ENCODE measurements around the gene PDIA5.
"Not testable (repeated sequence)": the region's sequence is repeated elsewhere in the genome, so short reads cannot be mapped to it uniquely, and the experiment has no call there.

The PDIA5 gene

DNA sequence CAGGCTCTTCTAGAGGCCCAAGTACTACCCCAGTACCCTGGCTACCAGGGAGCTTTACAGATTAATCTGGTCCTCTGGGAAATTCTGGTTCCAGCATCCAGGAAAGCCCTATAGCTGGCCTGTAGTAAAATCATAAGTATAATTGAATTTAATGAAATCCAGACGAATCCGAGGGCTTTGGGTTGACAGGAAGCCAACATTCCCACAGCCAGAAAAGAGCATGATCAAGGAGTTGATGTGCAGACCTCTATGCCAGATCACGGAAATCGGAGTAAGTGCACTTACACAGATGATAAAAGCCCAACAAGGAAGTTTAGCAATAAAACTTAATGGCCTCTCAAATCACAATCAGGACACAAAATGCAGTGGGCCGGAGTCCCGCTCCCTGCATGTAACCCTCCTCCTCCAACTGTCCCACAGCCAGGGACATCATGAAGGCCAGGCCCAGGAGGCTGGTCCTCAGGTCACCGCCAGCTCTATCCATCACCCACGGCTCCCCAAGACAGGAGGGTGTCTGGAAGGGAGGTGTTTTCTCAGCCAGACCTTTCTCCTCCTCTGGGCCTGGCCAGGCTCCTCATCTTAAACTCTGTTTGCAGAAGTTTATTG is 72.1 kb downstream of the PDIA5 start:
- Mint-ChIP-seq H3K27ac (no peak overlapping the region), H3K36me3 (no peaks in the 10 kb centered on the region), H3K4me3 (no peak overlapping the region), H3K27me3 (no peaks in the 10 kb centered on the region), H3K9me3 (no peaks in the 10 kb centered on the region), H3K4me1 (no peaks in the 10 kb centered on the region)
- CTCF ChIA-PET: no interaction called here
- DNase-seq: no peak

DNA sequence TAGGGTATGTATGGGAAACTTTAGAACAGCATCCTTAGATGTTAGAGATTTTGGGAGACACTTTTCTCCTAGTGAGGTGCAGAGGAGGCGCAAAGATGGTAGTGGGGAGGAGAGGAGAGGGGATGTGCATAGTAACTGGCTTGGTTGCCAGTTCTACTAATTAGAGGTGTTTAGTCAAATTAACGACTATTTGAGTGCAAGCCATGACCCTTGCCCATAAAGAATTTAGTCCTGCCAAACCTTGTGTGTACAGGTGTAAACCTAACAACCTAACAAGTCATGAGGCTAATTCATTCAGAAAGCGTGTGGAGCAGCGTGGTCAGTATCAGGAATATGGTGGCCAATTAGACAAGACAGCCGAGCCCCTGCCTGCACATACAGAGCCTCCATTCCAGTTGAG is 72.7 kb downstream of the PDIA5 start:
- H3K27me3 Mint-ChIP-seq: no peaks in the 10 kb centered on the region
- DNase-seq: no peak
- H3K9me3 Mint-ChIP-seq: no peaks in the 10 kb centered on the region
- no peak overlapping the region for H3K27ac Mint-ChIP-seq
- no peak overlapping the region for H3K4me3 Mint-ChIP-seq
- H3K4me1 Mint-ChIP-seq: no peaks in the 10 kb centered on the region
- CTCF ChIA-PET: no interaction called here
- no peaks in the 10 kb centered on the region for H3K36me3 Mint-ChIP-seq

DNA sequence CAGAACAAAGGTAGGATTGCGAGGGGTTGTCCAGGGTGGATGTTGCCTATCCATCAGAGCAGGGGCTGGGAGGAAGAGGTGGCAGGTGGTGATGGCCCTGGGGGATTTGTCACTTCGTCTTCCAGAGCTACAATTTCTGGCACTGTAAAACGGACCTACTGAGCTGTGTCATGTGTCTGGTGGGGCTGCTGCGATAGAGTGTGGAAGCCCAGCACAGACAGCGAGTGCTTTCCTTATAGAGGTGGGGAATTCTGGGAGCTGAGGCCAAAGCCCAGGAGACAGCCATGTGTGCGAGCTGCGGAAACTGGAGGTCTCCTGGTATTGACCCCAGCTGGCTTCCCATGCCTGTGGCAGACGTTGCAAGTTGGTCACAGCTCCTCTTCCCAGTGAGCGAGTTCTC is 73.7 kb downstream of the PDIA5 start:
- Mint-ChIP-seq H3K4me1 (no peaks in the 10 kb centered on the region), H3K36me3 (peaks cover 1% of the 10 kb centered on the region), H3K4me3 (no peak overlapping the region), H3K9me3 (no peaks in the 10 kb centered on the region), H3K27me3 (no peaks in the 10 kb centered on the region), H3K27ac (no peak overlapping the region)
- no peak for DNase-seq
- CTCF ChIA-PET: no interaction called here

DNA sequence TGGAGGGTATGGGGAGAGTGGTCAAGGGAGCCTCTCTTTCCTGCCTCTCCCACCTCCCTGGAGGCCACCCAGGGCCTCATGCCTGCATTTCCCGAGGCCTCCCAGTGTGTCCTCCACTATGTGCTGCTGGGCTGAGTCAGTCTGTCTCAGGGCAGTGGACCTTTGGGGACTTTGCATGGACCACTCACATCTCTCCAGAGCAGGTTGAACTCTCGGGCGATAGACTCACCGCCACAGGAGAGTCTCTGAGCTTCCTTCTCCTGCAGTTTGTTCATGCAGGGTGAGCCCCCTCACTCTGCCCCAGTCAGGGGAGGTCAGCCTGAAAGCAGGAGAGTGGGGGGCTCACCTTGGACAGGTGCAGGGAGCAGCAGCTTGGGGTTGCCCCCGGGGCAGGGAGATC is 74.5 kb downstream of the PDIA5 start:
- no peaks in the 10 kb centered on the region for H3K27me3 Mint-ChIP-seq
- peaks cover 5% of the 10 kb centered on the region for H3K36me3 Mint-ChIP-seq
- no peak for DNase-seq
- no peaks in the 10 kb centered on the region for H3K9me3 Mint-ChIP-seq
- no peaks in the 10 kb centered on the region for H3K4me1 Mint-ChIP-seq
- CTCF ChIA-PET: no interaction called here
- no peak overlapping the region for H3K4me3 Mint-ChIP-seq
- no peak overlapping the region for H3K27ac Mint-ChIP-seq

DNA sequence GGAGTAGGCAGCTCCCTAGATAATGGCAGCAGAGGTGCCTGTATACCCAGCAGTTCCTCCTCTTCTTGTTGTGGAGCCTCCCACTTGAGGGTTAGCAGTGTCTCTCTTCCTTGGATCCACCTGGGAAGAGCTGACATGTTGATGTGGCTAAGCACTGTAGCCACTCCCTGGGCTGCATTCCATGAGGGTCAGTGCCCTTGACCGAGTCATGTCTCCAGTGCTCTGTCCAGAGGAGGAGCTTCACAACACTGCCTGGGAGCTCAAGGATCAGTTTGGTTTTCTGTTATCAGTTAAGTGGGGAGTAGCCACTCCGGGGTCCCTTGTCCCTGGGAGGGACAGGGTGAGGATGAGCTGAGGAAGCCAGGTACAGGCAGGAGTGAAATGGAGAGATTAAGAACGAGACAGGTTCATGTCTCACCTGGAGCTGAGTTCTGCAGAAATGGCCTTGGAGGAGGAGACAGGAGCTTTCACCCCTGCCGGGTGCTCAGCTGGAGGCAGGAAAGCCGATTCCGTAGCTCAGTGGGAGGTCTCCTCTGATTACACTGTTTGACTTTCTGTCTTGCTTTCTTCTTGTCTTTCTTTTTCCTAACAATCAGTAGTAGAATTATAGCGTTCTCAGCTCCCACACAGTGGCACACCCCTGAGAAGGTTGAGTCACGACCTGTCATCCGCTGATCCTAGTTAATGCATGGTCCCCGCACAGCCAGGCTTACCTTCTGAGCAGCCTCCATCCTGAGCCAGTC is 77.0 kb downstream of the PDIA5 start:
- Mint-ChIP-seq H3K27ac (no peak overlapping the region), H3K9me3 (peaks cover 1% of the 10 kb centered on the region), H3K27me3 (no peaks in the 10 kb centered on the region), H3K4me1 (no peaks in the 10 kb centered on the region), H3K4me3 (no peak overlapping the region), H3K36me3 (peaks cover 15% of the 10 kb centered on the region)
- no peak for DNase-seq
- CTCF ChIA-PET: no interaction called here

DNA sequence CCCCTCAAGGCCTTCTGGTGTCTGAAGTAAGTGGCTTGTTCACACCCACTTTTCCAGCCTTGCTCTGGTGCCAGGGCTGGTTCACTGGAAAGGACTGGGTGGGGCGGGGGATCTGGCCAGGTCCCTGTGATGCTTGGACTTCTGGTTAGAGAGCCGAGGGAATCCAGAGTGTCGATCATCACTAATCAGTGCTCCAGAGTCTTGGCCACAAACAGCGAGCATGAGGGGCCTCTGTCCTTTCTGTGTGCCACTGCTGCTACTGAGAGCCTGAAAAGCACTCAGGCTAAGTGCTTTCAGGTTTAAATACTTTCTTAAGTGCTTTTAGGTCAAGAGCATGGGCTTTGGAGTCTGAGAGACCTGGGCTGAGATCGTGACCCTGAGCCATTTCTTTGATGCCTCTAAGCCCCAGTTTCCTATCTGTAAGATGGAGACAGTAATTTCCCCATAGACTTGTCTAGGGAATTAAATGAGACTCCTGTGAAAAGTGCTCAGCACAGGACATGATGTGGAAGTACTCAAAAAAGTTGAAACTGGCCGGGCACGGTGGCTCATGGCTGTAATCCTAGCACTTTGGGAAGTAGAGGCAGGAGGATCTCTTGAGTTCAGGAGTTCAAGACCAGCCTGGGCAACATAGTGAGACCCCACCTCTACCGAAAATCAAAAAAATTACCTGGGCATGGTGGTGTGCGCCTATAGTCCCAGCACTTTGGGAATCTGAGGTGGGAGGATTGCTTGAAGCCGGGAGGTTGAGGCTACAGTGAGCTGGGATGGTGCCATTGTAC is 81.1 kb downstream of the PDIA5 start:
- peaks cover 50% of the 10 kb centered on the region for H3K36me3 Mint-ChIP-seq
- CTCF ChIA-PET: no interaction called here
- H3K27me3 Mint-ChIP-seq: no peaks in the 10 kb centered on the region
- H3K4me3 Mint-ChIP-seq: no peak overlapping the region
- DNase-seq: no peak
- no peak overlapping the region for H3K27ac Mint-ChIP-seq
- no peaks in the 10 kb centered on the region for H3K4me1 Mint-ChIP-seq
- H3K9me3 Mint-ChIP-seq: peaks cover 26% of the 10 kb centered on the region

DNA sequence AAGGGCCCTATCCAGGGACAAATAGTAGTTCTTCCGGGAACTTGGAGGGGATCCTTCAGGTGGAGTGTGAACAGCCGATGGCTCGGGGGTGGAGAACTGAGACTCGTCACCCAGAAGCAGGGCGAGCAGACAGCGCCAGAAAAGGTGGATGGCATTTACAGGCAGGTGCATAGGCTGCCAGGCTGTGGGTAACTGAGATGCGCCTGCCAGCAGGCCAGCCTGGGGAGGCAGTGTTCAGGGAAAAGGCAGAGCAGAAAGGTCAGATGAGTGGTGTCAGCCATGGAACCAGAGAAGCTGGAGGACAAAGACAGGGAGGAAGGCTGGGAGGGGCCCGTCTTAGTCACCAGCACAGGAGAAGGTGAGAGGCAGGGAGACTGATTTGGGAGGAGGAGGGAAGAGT is 81.9 kb downstream of the PDIA5 start:
- peaks cover 26% of the 10 kb centered on the region for H3K9me3 Mint-ChIP-seq
- CTCF ChIA-PET: no interaction called here
- peak overlapping the region; percentile 25 for H3K27ac Mint-ChIP-seq
- no peaks in the 10 kb centered on the region for H3K4me1 Mint-ChIP-seq
- H3K36me3 Mint-ChIP-seq: peaks cover 50% of the 10 kb centered on the region
- H3K27me3 Mint-ChIP-seq: no peaks in the 10 kb centered on the region
- no peak overlapping the region for H3K4me3 Mint-ChIP-seq
- no peak for DNase-seq

DNA sequence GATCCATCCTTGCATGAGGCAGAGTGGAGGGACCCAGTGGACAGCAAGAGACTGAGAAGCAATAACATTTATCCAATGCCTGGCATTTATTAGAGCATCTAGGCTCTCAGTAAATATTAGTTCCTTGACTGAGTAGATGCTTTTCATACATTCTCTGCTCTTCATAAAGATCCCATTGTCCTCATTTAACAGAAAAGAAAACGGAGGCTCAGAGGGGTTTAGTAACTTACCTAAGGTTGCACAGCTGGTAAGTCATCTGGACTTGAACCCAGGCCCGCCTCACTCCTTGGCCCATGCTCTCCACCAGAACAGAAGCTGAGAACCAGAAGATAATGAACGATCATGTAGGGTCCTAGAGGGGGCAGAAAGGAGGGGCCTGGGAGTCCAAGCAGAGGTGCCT is 82.7 kb downstream of the PDIA5 start:
- Mint-ChIP-seq H3K4me1 (no peaks in the 10 kb centered on the region), H3K27ac (no peak overlapping the region), H3K36me3 (peaks cover 50% of the 10 kb centered on the region), H3K27me3 (no peaks in the 10 kb centered on the region), H3K4me3 (no peak overlapping the region), H3K9me3 (peaks cover 26% of the 10 kb centered on the region)
- CTCF ChIA-PET: no interaction called here
- DNase-seq: no peak

DNA sequence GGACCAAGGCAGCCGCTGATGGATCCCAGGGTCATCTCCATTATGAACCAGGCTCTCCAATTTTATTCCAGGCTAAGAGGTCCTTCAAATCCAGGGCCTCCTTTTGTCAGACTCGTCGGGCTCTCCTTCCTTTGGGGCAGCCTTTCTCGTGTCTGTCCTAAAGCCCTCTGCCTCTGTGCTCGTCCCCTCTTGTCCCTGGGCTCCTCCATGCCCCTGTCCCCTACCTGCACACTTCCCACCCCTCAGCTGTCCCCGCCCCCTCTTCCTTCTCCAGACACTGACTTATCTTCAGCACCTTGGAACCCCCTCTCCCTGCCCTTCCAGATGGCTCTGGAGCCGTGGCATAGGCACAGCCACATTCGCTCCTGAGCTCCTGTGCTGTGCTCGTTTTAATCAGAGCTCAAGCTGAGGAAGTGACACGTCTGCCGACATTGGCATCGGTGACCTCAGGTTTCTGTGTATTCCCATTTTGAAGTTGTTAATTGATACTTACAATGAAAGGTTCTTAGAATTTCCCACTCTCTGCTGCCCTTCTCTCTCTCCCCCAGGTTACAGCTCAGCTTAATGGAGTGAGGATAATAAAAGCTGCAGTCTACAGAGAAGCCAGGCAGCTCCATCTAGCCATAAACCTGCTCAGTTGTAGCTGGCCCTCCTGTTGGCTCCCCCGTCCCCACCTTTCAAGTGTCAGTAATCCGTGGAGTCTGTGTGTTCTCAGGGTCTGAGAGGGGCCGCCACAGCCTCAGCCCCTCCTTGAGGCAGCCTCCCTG is 83.8 kb downstream of the PDIA5 start:
- no peak overlapping the region for H3K27ac Mint-ChIP-seq
- peaks cover 49% of the 10 kb centered on the region for H3K36me3 Mint-ChIP-seq
- CTCF ChIA-PET: interaction anchor here (0.7 to 1.0 kb wide), 2 partner anchors 9 to 122 kb away, joined by 3 read pairs; no protein-coding TSS in a partner anchor
- H3K9me3 Mint-ChIP-seq: peaks cover 26% of the 10 kb centered on the region
- H3K27me3 Mint-ChIP-seq: no peaks in the 10 kb centered on the region
- no peaks in the 10 kb centered on the region for H3K4me1 Mint-ChIP-seq
- no peak for DNase-seq
- H3K4me3 Mint-ChIP-seq: no peak overlapping the region

DNA sequence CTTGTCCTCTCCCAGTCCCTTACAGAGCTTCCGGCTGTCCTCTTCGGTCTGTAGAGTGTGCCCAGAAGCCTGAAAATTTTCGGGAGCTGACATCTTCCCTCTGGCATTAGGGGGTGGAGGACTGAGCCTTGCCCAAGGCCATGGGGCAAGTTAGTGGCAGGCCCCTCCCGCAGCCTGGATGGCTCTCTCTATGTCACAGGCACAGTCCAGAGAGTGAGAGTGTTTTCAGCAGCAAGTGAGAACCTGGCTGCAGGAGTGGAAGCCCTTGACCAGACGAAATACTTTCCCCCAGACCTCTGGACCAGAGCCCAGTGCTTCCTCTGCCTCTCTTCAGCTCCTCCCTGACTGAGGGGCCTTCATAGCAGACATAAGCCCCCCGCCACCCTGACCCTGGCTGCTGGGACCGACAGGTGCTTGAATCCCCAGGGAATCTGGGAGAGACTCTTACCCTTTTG is 84.5 kb downstream of the PDIA5 start:
- Mint-ChIP-seq H3K36me3 (peaks cover 45% of the 10 kb centered on the region), H3K4me1 (no peaks in the 10 kb centered on the region), H3K27me3 (no peaks in the 10 kb centered on the region), H3K4me3 (no peak overlapping the region), H3K9me3 (peaks cover 26% of the 10 kb centered on the region), H3K27ac (peak overlapping the region; percentile 76)
- no peak for DNase-seq
- CTCF ChIA-PET: interaction anchor here (0.7 to 1.0 kb wide), 2 partner anchors 9 to 123 kb away, joined by 3 read pairs; no protein-coding TSS in a partner anchor

DNA sequence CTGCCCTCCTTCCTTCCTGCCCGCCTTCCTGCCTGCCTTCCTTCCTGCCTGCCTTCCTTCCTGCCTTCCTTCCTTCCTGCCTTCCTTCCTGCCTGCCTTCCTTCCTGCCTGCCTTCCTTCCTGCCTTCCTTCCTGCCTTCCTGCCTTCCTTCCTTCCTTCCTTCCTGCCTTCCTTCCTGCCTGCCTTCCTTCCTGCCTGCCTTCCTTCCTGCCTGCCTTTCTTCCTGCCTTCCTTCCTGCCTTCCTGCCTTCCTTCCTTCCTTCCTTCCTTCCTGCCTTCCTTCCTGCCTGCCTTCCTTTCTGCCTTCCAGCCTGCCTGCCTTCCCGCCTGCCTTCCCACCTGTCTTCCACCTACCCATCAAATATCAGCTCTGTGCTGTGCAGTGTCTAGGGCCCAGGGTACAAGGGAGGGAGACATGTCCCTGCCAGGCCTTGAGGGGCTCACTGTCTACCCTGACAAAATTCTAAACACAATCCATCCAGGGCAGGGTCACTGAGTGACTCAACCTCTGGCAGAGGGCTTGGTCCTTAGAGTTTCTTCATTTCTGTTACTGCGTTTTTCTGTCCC is 85.1 kb downstream of the PDIA5 start:
- DNase-seq, H3K4me3 Mint-ChIP-seq, H3K27me3 Mint-ChIP-seq, H3K4me1 Mint-ChIP-seq: not testable (repeated sequence)
- peak overlapping the region; percentile 76 for H3K27ac Mint-ChIP-seq
- CTCF ChIA-PET: interaction anchor here (1.0 kb wide), 1 partner anchor 124 kb away, joined by 3 read pairs; no protein-coding TSS in a partner anchor
- H3K36me3 Mint-ChIP-seq: peaks cover 43% of the 10 kb centered on the region
- H3K9me3 Mint-ChIP-seq: peaks cover 26% of the 10 kb centered on the region

DNA sequence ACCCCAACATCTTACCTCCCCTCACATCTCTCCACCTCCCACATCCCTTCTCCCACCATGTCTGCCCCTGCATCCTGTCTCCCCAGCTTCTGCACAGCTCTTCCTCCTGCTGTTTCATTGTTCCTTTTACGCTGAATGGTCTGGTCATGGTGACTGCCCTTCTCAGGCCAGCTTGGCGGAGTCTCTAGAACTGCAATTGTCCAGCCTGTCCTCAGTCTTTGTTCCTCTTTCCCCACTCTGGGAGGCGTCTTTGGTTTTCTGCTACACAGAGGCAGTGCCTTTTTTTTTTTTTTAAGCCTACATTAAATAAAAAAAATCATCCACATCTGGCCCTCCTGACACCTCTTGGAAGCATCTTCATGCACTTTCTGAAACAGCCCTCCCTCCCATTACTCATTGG is 85.9 kb downstream of the PDIA5 start:
- CTCF ChIA-PET: no interaction called here
- DNase-seq: no peak
- no peaks in the 10 kb centered on the region for H3K4me1 Mint-ChIP-seq

DNA sequence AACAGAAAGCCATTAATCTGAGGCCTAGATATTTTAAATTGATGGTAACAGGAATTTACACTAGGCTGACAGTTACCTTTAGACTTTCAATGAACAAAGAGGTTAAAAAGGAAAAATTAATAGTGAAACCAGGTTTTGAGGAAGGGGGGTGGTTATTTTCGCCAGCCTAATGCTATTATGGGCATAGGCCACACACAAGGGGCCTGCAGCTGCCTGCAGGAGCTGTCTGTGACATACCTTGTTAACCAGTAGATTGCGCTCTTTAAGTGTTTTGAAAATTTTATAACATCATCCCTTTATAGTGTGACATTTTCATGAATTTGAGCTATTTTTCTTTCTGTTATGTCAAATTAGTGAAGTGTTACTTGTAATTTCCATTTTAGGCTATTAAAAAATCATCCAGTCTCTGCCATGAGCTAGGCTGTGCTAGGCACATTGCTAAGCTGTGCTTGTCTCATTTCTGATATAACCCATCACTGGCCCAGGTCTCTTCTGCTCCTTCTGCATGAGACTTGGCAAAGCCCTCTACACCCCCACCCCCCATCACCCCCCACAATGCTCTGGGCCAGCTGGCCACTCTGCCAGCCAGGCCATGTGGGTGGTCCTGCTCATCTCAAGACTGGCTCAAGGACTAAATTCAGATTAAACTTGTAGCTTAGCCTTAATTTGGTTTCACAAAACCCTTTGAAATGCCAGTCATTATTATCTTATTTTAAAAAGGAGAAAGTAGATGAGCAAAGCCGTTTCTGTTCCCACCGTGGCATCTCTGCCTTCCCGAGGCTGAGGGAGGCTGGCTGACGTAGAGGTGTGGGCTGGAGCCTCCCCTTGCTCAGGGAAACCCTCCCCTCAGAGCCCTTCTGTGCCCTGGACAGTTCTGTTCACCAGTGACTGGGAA is 86.5 kb downstream of the PDIA5 start:
- no peaks in the 10 kb centered on the region for H3K4me1 Mint-ChIP-seq
- no peak for DNase-seq
- CTCF ChIA-PET: no interaction called here
- no peak overlapping the region for H3K4me3 Mint-ChIP-seq
- H3K36me3 Mint-ChIP-seq: peaks cover 40% of the 10 kb centered on the region
- H3K27ac Mint-ChIP-seq: peak overlapping the region; percentile 40
- no peaks in the 10 kb centered on the region for H3K27me3 Mint-ChIP-seq
- H3K9me3 Mint-ChIP-seq: peaks cover 26% of the 10 kb centered on the region

More for the DNA sequence above, 85.9 kb downstream of the PDIA5 start:
- no peaks in the 10 kb centered on the region for H3K27me3 Mint-ChIP-seq
- no peak overlapping the region for H3K4me3 Mint-ChIP-seq
- peaks cover 43% of the 10 kb centered on the region for H3K36me3 Mint-ChIP-seq
- H3K27ac Mint-ChIP-seq: peak overlapping the region; percentile 40
- peaks cover 26% of the 10 kb centered on the region for H3K9me3 Mint-ChIP-seq
